Trophoblast cell (in vitro differentiated cells and primary cell): ENCODE measurements around the gene CCDC61.

ENCODE experiments used
- DNase-seq, 2 donors: peaks; one replicate each; pipeline ENCODE4 v3.0.0-alpha.2; 2016
- H2AFZ ChIP-seq: 2 replicates; pipeline ENCODE4 v1.6.1; 2013; ENCODE audit warnings: low read length, moderate library complexity, mild to moderate bottlenecking; ENCODE audit not compliant: insufficient read depth, poor library complexity
- H2AK5ac ChIP-seq: 2 replicates; pipeline ENCODE4 v1.6.1; 2013; ENCODE audit warnings: mild to moderate bottlenecking, low read length
- H2BK120ac ChIP-seq: 2 replicates; pipeline ENCODE4 v1.6.1; 2013; ENCODE audit warnings: low read length, mild to moderate bottlenecking, moderate library complexity; ENCODE audit not compliant: insufficient read depth, poor library complexity
- H2BK12ac ChIP-seq: 2 replicates; pipeline ENCODE4 v1.6.1; 2013; ENCODE audit warnings: mild to moderate bottlenecking, low read length, moderate library complexity
- H2BK5ac ChIP-seq: 2 replicates; pipeline ENCODE4 v1.6.1; 2013; ENCODE audit warnings: low read length, low read depth, moderate library complexity, mild to moderate bottlenecking; ENCODE audit not compliant: poor library complexity
- H3K14ac ChIP-seq: 2 replicates; pipeline ENCODE4 v1.6.1; 2013; ENCODE audit warnings: mild to moderate bottlenecking, low read length
- H3K18ac ChIP-seq: 2 replicates; pipeline ENCODE4 v1.6.1; 2013; ENCODE audit warnings: mild to moderate bottlenecking, low read length
- H3K23ac ChIP-seq: 2 replicates; pipeline ENCODE4 v1.6.1; 2013; ENCODE audit warnings: low read length
- H3K27ac ChIP-seq: 2 replicates; pipeline ENCODE4 v1.5.1; 2013; ENCODE audit warnings: low read depth, mild to moderate bottlenecking, inconsistent platforms, low read length, moderate library complexity
- H3K27me3 ChIP-seq: 2 replicates; pipeline ENCODE4 v1.6.1; 2013; ENCODE audit warnings: inconsistent platforms, mild to moderate bottlenecking, low read length, moderate library complexity; ENCODE audit not compliant: insufficient read depth
- H3K36me3 ChIP-seq, 2 experiments: 1 replicate in 1 of 2; 2 replicates in 1 of 2; pipeline ENCODE4 v1.6.1; 2013; ENCODE audit warnings: low read length in 2 of 2, mild to moderate bottlenecking in 2 of 2, moderate library complexity in 1 of 2; ENCODE audit not compliant: insufficient read depth in 2 of 2, control insufficient read depth in 1 of 2
- H3K4ac ChIP-seq: 2 replicates; pipeline ENCODE4 v1.6.1; 2013; ENCODE audit warnings: low read depth, mild to moderate bottlenecking, low read length, moderate library complexity
- H3K4me1 ChIP-seq, 2 experiments: 1 replicate in 1 of 2; 2 replicates in 1 of 2; pipeline ENCODE4 v1.6.1; 2013; ENCODE audit warnings: low read length in 2 of 2, mild to moderate bottlenecking in 2 of 2, moderate library complexity in 1 of 2; ENCODE audit not compliant: insufficient read depth in 2 of 2, control insufficient read depth in 1 of 2
- H3K4me2 ChIP-seq: 2 replicates; pipeline ENCODE4 v1.6.1; 2013; ENCODE audit warnings: inconsistent platforms, mild to moderate bottlenecking, low read length, moderate library complexity
- H3K4me3 ChIP-seq: 2 replicates; pipeline ENCODE4 v1.5.1; 2013; ENCODE audit warnings: mild to moderate bottlenecking, low read depth, low read length, inconsistent platforms
- H3K79me1 ChIP-seq: one replicate; pipeline ENCODE4 v1.6.1; 2013; ENCODE audit warnings: low read length
- H3K79me2 ChIP-seq: 2 replicates; pipeline ENCODE4 v1.6.1; 2013; ENCODE audit warnings: low read length, mild to moderate bottlenecking; ENCODE audit not compliant: control insufficient read depth, insufficient read depth, poor library complexity
- H3K9ac ChIP-seq: 2 replicates; pipeline ENCODE4 v1.6.1; 2013; ENCODE audit warnings: mild to moderate bottlenecking, low read length
- H3K9me3 ChIP-seq: 2 replicates; pipeline ENCODE4 v1.6.1; 2013; ENCODE audit warnings: low read depth, mild to moderate bottlenecking, control low read depth, inconsistent platforms, low read length; ENCODE audit not compliant: insufficient read depth
- H4K12ac ChIP-seq: 2 replicates; pipeline ENCODE4 v1.6.1; 2013; ENCODE audit warnings: low read depth, mild to moderate bottlenecking, low read length, moderate library complexity
- H4K8ac ChIP-seq: 2 replicates; pipeline ENCODE4 v1.6.1; 2013; ENCODE audit warnings: low read depth, mild to moderate bottlenecking, low read length, moderate library complexity
- H4K91ac ChIP-seq: one replicate; pipeline ENCODE4 v1.6.1; 2013; ENCODE audit warnings: low read depth, mild to moderate bottlenecking, low read length, moderate library complexity
- WGBS: extraction: QIAGEN DNeasy Blood & Tissue Kit; methylation state at CpG from one replicate; pipeline ENCODE4 v1.1.7; 2013; ENCODE audit warnings: missing lambda C conversion rate; ENCODE audit not compliant: insufficient read length, insufficient coverage; ENCODE audit errors: extremely low coverage; 5-methylcytosine and 5-hydroxymethylcytosine counted together

CCDC61 gene

DNA sequence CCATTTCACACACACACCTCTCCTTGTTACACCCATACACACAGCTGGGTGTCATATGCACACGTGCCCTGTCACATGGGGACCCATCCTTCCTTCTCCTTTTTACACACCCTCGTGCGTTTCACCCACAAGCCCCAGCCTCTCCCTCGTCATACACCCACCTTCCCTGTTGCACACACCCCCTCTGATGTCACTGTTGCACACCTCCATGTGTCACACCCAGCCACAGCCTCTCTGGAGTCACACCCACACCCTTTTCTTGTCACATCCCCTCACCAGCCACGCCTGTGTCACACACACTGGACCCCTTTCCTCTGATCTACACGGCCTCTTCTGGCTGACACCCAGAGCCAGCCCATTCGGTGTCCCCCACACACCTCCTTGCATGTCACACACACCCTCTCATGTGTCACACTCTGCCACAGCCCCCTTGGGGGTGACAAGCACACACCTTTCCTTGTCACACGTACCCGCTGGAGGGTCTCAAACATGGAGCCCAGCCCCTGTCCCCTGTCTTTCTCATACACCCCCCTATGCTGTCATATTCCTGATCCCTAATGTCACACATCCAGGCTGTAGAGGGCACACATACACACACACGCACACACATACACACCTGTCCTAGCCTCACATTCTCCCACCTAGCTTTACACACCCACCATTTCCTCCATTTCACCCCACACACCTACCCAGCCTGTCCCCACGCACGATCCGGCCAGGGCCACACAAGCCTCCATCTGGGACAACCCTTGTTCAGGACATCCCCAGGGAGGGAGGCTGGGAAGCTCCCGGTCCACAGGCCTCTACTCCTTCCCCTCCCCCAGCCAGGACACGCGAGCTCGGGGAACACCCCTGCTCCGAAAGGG, 23.0 kb upstream of the CCDC61 start:
- no peak overlapping the region for H3K18ac ChIP-seq
- DNase-seq, result no peak
- no peak overlapping the region for H4K8ac ChIP-seq
- H3K9ac ChIP-seq, result no peak overlapping the region
- no peak overlapping the region for H3K4me3 ChIP-seq
- WGBS, result no CpG with 5 or more reads among the region's 18 CpGs
- H3K79me1 ChIP-seq, result no peaks in the 10 kb centered on the region
- H2AFZ ChIP-seq, result no peak overlapping the region
- H3K4ac ChIP-seq, result no peak overlapping the region
- no peak overlapping the region for H3K23ac ChIP-seq
- no peak overlapping the region for H2AK5ac ChIP-seq
- no peak overlapping the region for H3K4me2 ChIP-seq
- no peaks in the 10 kb centered on the region for H3K4me1 ChIP-seq
- H3K36me3 ChIP-seq, result no peaks in the 10 kb centered on the region
- no peak overlapping the region for H2BK5ac ChIP-seq
- H2BK120ac ChIP-seq, result no peak overlapping the region
- H2BK12ac ChIP-seq, result no peak overlapping the region
- H3K27ac ChIP-seq, result no peak overlapping the region
- no peak overlapping the region for H3K14ac ChIP-seq
- H4K12ac ChIP-seq, result no peak overlapping the region
- peaks cover 21% of the 10 kb centered on the region for H3K27me3 ChIP-seq
- H3K9me3 ChIP-seq, result peaks cover 7% of the 10 kb centered on the region
- H3K79me2 ChIP-seq, result no peaks in the 10 kb centered on the region
- no peak overlapping the region for H4K91ac ChIP-seq

DNA sequence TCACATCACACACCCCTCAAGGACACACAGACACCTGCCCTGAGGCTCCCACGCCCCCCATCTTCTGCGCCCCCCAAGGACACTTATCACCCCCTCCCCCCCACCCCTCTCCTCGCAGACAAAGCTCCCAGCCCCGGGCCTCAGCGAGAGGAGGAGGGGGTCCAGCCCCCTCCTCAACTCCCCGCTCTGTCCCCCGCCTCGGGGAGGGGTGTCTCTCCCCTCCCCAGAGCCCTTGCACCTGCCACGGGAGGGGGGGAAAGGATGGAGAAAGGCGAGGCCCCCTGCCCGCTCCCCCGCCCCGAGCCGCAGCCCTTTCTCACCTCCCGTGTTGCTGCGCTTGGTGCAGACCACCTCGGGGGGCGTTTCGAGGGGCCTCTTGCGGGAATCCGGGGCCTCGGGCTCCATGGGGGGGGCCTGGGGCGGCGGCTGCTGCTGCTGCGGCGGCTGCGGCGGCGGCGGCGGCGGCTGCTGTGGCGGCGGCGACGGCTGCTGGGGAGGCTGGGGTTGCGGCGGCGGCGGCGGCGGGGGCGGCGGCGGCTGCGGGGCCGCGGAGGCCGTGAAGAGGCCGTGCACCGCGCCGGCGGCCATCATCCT, 22.2 kb upstream of the CCDC61 start:
- WGBS, result no CpG with 5 or more reads among the region's 54 CpGs

DNA sequence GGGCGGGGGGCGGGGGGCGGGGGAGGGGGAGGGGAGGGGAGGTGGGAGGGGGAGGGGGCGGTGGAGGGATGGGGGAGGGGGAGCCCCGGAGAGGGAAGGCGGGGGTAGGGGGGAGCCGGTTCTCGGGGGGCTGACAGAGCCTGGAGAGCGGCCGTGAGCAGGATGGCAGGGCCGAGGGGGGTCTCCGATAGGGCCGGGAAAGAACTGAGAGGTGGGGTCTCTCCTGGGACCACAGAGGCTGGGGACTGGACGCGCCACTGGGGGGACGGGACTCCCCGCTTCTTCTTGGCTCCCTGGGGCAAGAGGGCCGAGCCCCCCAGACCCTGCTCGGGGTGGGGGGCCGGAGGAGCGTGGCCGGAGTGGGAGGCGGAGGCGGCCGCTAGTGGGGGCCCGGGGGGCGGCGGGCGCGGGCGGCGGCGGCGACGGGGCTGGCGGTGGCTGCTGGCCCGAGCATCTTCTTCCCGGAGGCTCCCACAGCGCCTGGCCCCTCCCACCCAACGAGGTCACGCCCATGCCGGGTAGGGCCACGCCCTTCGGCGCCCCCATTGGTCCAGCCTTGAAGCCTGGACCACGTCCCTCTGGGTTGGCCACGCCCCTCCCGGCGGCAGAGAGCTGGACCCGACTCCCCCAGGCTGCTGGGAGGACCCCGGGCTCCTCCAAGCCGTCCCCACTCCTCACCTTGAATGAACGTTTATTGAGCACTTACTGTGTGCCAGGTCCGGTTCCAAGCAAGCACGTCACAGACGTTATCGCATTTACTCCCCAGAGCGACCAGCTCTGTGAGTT, 21.5 kb upstream of the CCDC61 start, which contains the start of gene NOVA2:
Gene NOVA2 (minus strand): TSS at position 313 of the 786 bp plus-strand sequence. CDS start 514 bp downstream, outside the sequence.
- Histone ChIP-seq H3K36me3 (no peaks in the 10 kb centered on the region), H2BK120ac (no peak within 1 kb of the TSS), H2AFZ (no peak within 1 kb of the TSS), H2BK12ac (no peak within 1 kb of the TSS), H3K4ac (no peak within 1 kb of the TSS), H2BK5ac (no peak within 1 kb of the TSS), H3K27ac (no peak within 1 kb of the TSS), H3K4me2 (peak within 1 kb of the TSS; percentile 34), H3K9ac (no peak within 1 kb of the TSS), H3K27me3 (peaks cover 21% of the 10 kb centered on the region), H3K79me2 (no peaks in the 10 kb centered on the region), H3K9me3 (peaks cover 6% of the 10 kb centered on the region), H3K4me1 (no peaks in the 10 kb centered on the region), H4K91ac (no peak within 1 kb of the TSS), H3K79me1 (no peaks in the 10 kb centered on the region), H3K18ac (no peak within 1 kb of the TSS), H3K23ac (no peak within 1 kb of the TSS), H2AK5ac (no peak within 1 kb of the TSS), H4K8ac (no peak within 1 kb of the TSS), H3K14ac (no peak within 1 kb of the TSS), H3K4me3 (no peak within 1 kb of the TSS), H4K12ac (no peak within 1 kb of the TSS)
- DNase-seq, result peak; percentile 16 to 40
- no CpG with 5 or more reads among the region's 58 CpGs for WGBS

More for the DNA sequence above, 22.2 kb upstream of the CCDC61 start:
- no peak overlapping the region for H3K27ac ChIP-seq
- H2BK5ac ChIP-seq, result no peak overlapping the region
- no peak overlapping the region for H2BK12ac ChIP-seq
- H3K4me3 ChIP-seq, result no peak overlapping the region
- no peak overlapping the region for H2BK120ac ChIP-seq
- H3K4ac ChIP-seq, result no peak overlapping the region
- H4K91ac ChIP-seq, result no peak overlapping the region
- no peak overlapping the region for H2AFZ ChIP-seq
- no peaks in the 10 kb centered on the region for H3K79me1 ChIP-seq
- H3K14ac ChIP-seq, result no peak overlapping the region
- no peak overlapping the region for H3K9ac ChIP-seq
- H3K4me1 ChIP-seq, result no peaks in the 10 kb centered on the region
- H2AK5ac ChIP-seq, result no peak overlapping the region
- DNase-seq, result no peak
- no peak overlapping the region for H4K12ac ChIP-seq
- H3K36me3 ChIP-seq, result no peaks in the 10 kb centered on the region
- H3K9me3 ChIP-seq, result peaks cover 7% of the 10 kb centered on the region
- no peak overlapping the region for H4K8ac ChIP-seq
- no peak overlapping the region for H3K4me2 ChIP-seq
- H3K79me2 ChIP-seq, result no peaks in the 10 kb centered on the region
- H3K18ac ChIP-seq, result no peak overlapping the region
- peaks cover 21% of the 10 kb centered on the region for H3K27me3 ChIP-seq
- no peak overlapping the region for H3K23ac ChIP-seq

DNA sequence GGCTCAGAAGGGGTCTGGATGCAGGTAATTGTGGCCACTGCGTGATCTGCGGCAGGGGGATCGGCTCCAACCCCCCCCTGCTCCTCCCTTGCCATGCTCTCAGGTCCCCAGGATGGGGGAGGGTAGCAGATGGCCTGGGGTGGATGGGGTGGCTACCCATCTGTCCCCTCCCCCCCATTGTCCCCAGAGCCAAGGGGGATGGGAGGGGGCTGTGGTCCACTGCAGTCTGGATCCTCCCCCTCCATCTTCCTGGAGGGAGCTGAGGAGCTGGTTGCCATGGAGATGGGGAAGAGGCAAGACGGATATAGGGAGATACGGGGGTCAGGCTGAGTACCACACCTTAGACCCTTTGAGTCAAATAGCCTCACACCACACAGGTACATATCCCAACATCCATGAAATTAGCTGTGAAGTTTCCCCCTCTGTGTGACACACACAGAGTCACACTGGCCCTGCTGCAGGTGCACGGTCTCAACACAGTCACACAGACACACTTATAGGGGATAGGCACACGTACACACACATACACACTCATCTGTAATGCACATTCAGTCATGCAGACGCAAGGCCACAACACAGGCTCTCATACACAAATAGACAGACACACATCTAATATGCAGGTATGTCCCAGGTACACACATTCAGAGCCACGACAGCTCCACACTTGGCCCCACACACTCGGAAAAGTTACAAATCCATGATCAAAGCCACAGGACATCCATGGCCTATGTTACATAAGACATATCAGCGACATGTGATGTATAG, 19.8 kb upstream of the CCDC61 start:
- no peak overlapping the region for H3K4me2 ChIP-seq
- no peak overlapping the region for H3K27ac ChIP-seq
- peaks cover 6% of the 10 kb centered on the region for H3K9me3 ChIP-seq
- H2BK12ac ChIP-seq, result no peak overlapping the region
- H2AK5ac ChIP-seq, result no peak overlapping the region
- H3K18ac ChIP-seq, result no peak overlapping the region
- no peak overlapping the region for H3K14ac ChIP-seq
- WGBS, result no CpG with 5 or more reads among the region's 11 CpGs
- H3K4me1 ChIP-seq, result no peaks in the 10 kb centered on the region
- no peak overlapping the region for H3K9ac ChIP-seq
- H3K23ac ChIP-seq, result no peak overlapping the region
- H4K91ac ChIP-seq, result no peak overlapping the region
- H2BK120ac ChIP-seq, result no peak overlapping the region
- no peak overlapping the region for H3K4ac ChIP-seq
- no peak overlapping the region for H4K12ac ChIP-seq
- H2BK5ac ChIP-seq, result no peak overlapping the region
- no peak overlapping the region for H4K8ac ChIP-seq
- H2AFZ ChIP-seq, result no peak overlapping the region
- H3K27me3 ChIP-seq, result peaks cover 21% of the 10 kb centered on the region
- H3K79me2 ChIP-seq, result no peaks in the 10 kb centered on the region
- H3K36me3 ChIP-seq, result no peaks in the 10 kb centered on the region
- H3K79me1 ChIP-seq, result no peaks in the 10 kb centered on the region
- no peak overlapping the region for H3K4me3 ChIP-seq
- DNase-seq, result no peak
